Measurements from ENCODE around the gene JPH3. TPM values are rescaled to one million over a fixed set of nuclear protein-coding genes. Genes with fewer than 3 reads are reported as not detected.

JPH3 gene
- total and polyA plus RNA-seq, 10 donors: 0.03 TPM; not detected in 9

- DNase-seq: no peak
- H3K27ac ChIP-seq: peak overlapping the region in 1 of 8 donors; percentile 6
- TF ChIP-seq, protein P1, sequence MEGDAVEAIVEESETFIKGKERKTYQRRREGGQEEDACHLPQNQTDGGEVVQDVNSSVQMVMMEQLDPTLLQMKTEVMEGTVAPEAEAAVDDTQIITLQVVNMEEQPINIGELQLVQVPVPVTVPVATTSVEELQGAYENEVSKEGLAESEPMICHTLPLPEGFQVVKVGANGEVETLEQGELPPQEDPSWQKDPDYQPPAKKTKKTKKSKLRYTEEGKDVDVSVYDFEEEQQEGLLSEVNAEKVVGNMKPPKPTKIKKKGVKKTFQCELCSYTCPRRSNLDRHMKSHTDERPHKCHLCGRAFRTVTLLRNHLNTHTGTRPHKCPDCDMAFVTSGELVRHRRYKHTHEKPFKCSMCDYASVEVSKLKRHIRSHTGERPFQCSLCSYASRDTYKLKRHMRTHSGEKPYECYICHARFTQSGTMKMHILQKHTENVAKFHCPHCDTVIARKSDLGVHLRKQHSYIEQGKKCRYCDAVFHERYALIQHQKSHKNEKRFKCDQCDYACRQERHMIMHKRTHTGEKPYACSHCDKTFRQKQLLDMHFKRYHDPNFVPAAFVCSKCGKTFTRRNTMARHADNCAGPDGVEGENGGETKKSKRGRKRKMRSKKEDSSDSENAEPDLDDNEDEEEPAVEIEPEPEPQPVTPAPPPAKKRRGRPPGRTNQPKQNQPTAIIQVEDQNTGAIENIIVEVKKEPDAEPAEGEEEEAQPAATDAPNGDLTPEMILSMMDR (IDR thresholded peaks at IDR 0.05 in 8 of 11, conservative IDR thresholded peaks at IDR 0.05 in 3 of 11): no peak
- no peak for TF ChIP-seq POLR2AphosphoS5 (IDR thresholded peaks at IDR 0.05)
- no peak for TF ChIP-seq POLR2A (IDR thresholded peaks at IDR 0.05)
- intact Hi-C loops (cut with DNase I; ENCODE audit: low total_unique reads): loop anchor here (10.0 kb wide), 1 partner anchor 181 kb away; the partner anchor contains the start of gene KLHDC4
- H3K4me1 ChIP-seq: peaks cover 0 to 24% (median 11%) of the 10 kb centered on the region in 6 donors
- no peak overlapping the region for H3K4me3 ChIP-seq
- H3K27me3 ChIP-seq (replicated peaks in 1 of 7): peaks cover 0 to 79% (median 9%) of the 10 kb centered on the region in 7 donors
- 57 to 72% (median 64%) methylated on average over 13 to 23 of the region's 23 CpGs for whole genome bisulfite sequencing, 5 donors
- H3K36me3 ChIP-seq: no peaks in the 10 kb centered on the region
- H3K9me3 ChIP-seq: no peaks in the 10 kb centered on the region
Observed at GRCh38 chr16:87583453-87584131, 18.7 kb upstream of the JPH3 start.

- intact Hi-C loops (cut with DNase I; ENCODE audit: low total_unique reads): loop anchor here (10.0 kb wide), 1 partner anchor 181 kb away; the partner anchor contains the start of gene KLHDC4
- 87 to 94% (median 90%) methylated on average over 7 of the region's 7 CpGs for WGBS, 5 donors
- H3K27me3 ChIP-seq (replicated peaks in 1 of 7): peaks cover 0 to 85% (median 9%) of the 10 kb centered on the region in 7 donors
- peak; percentile 23 for DNase-seq
- H3K4me1 ChIP-seq: peaks cover 0 to 28% (median 13%) of the 10 kb centered on the region in 6 donors
- H3K27ac ChIP-seq: no peak overlapping the region
- no peak overlapping the region for H3K4me3 ChIP-seq
- H3K9me3 ChIP-seq: no peaks in the 10 kb centered on the region
- TF ChIP-seq POLR2A (IDR thresholded peaks at IDR 0.05): no peak
- no peaks in the 10 kb centered on the region for H3K36me3 ChIP-seq
Observed at GRCh38 chr16:87584271-87584670, 18.0 kb upstream of the JPH3 start.

DNA sequence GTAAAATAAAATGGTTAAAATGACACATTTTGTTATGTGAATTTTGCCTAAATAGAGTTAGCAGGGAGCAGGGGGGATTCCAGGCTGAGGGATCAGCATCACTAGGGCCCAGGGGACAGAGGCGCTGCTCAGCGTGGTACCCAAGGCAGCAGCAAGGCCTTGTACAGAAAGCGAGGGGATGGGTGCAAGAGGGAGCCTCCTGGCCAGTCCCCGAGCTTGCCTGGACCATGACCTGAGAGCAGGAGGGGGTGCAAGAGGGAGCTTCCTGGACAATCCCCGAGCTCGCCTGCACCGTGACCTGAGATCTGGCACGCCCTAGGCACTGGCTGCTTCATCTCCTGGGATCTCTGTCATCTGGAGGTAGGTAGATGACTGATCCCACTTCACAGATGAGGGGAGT lies 17.3 kb upstream of the JPH3 start:
- intact Hi-C loops (cut with DNase I; ENCODE audit: low total_unique reads): loop anchor here (10.0 kb wide), 1 partner anchor 180 kb away; the partner anchor contains the start of gene KLHDC4
- no peak overlapping the region for H3K27ac ChIP-seq
- TF ChIP-seq POLR2AphosphoS5 (IDR thresholded peaks at IDR 0.05) (no peak), POLR2A (IDR thresholded peaks at IDR 0.05) (no peak)
- TF ChIP-seq, protein P1 (IDR thresholded peaks at IDR 0.05 in 8 of 11, conservative IDR thresholded peaks at IDR 0.05 in 3 of 11): no peak
- peaks cover 0 to 92% (median 9%) of the 10 kb centered on the region in 7 donors for H3K27me3 ChIP-seq (replicated peaks in 1 of 7)
- no peaks in the 10 kb centered on the region for H3K36me3 ChIP-seq
- H3K9me3 ChIP-seq: no peaks in the 10 kb centered on the region
- WGBS, 5 donors: 73 to 90% (median 85%) methylated on average over 8 of the region's 8 CpGs
- H3K4me1 ChIP-seq: peaks cover 0 to 28% (median 13%) of the 10 kb centered on the region in 6 donors
- no peak for DNase-seq
- H3K4me3 ChIP-seq: no peak overlapping the region

- H3K4me1 ChIP-seq: peaks cover 0 to 28% (median 13%) of the 10 kb centered on the region in 6 donors
- no peak overlapping the region for H3K27ac ChIP-seq
- no peak overlapping the region for H3K4me3 ChIP-seq
- no peaks in the 10 kb centered on the region for H3K36me3 ChIP-seq
- H3K9me3 ChIP-seq: no peaks in the 10 kb centered on the region
- 63 to 70% (median 66%) methylated on average over 18 to 28 of the region's 28 CpGs for WGBS, 5 donors
- H3K27me3 ChIP-seq (replicated peaks in 1 of 7): peaks cover 0 to 94% (median 9%) of the 10 kb centered on the region in 7 donors
- intact Hi-C loops (cut with DNase I; ENCODE audit: low total_unique reads): loop anchor here (10.0 kb wide), 1 partner anchor 179 kb away; the partner anchor contains the start of gene KLHDC4
- DNase-seq: no peak
- TF ChIP-seq POLR2AphosphoS5 (IDR thresholded peaks at IDR 0.05): no peak
- TF ChIP-seq, protein P1 (IDR thresholded peaks at IDR 0.05 in 8 of 11, conservative IDR thresholded peaks at IDR 0.05 in 3 of 11): no peak
- TF ChIP-seq POLR2A (IDR thresholded peaks at IDR 0.05): no peak
Observed at GRCh38 chr16:87585442-87586200, 16.7 kb upstream of the JPH3 start.
